Stimulated activated CD4-positive, alpha-beta T cell treated with anti-CD3 and anti-CD28 coated beads, Interleukin-4, amount 100 ng/mL, for 48 hours (primary cell): ENCODE data around the gene PLEKHG5.
"Not testable (repeated sequence)": the region's sequence is repeated elsewhere in the genome, so short reads cannot be mapped to it uniquely, and the experiment has no call there.

Experiments
- DNase-seq, 2 donors: peaks; one replicate each; pipeline ENCODE4 v3.0.0-alpha.2; 2020; ENCODE audit warnings: low read depth in 2 of 2

PLEKHG5 gene

GRCh38 chr1:6446665-6447015 lies 44.8 kb downstream of the PLEKHG5 start:
- DNase-seq: no peak

- DNase-seq: not testable (repeated sequence)
Observed at GRCh38 chr1:6445929-6446328, 45.5 kb downstream of the PLEKHG5 start.

GRCh38 chr1:6445062-6445763 lies 46.3 kb downstream of the PLEKHG5 start:
- DNase-seq: no peak

GRCh38 chr1:6444377-6444776 lies 47.1 kb downstream of the PLEKHG5 start:
- DNase-seq: no peak

- DNase-seq: no peak
Observed at GRCh38 chr1:6443339-6444115, 47.9 kb downstream of the PLEKHG5 start.

GRCh38 chr1:6441586-6441985 lies 49.9 kb downstream of the PLEKHG5 start:
- DNase-seq: no peak

- peak; percentile 62 to 71 for DNase-seq
Observed at GRCh38 chr1:6440198-6441126, 51.0 kb downstream of the PLEKHG5 start.

- peak; percentile 61 to 70 for DNase-seq
Observed at GRCh38 chr1:6438047-6438525, 53.4 kb downstream of the PLEKHG5 start.

- DNase-seq: not testable (repeated sequence)
Observed at GRCh38 chr1:6437012-6437700, 54.3 kb downstream of the PLEKHG5 start.

- DNase-seq: not testable (repeated sequence)
Observed at GRCh38 chr1:6436277-6436676, 55.2 kb downstream of the PLEKHG5 start.

- DNase-seq: no peak
Observed at GRCh38 chr1:6435547-6435946, 55.9 kb downstream of the PLEKHG5 start.

GRCh38 chr1:6435129-6435528 lies 56.3 kb downstream of the PLEKHG5 start:
- DNase-seq: no peak

GRCh38 chr1:6434186-6434585 lies 57.3 kb downstream of the PLEKHG5 start:
- no peak for DNase-seq

- DNase-seq: not testable (repeated sequence)
Observed at GRCh38 chr1:6431645-6432579, 59.6 kb downstream of the PLEKHG5 start.

GRCh38 chr1:6429660-6430411 lies 61.6 kb downstream of the PLEKHG5 start:
- not testable (repeated sequence) for DNase-seq

GRCh38 chr1:6428453-6428852 lies 63.0 kb downstream of the PLEKHG5 start:
- DNase-seq: not testable (repeated sequence)

- no peak for DNase-seq
Observed at GRCh38 chr1:6427441-6428390, 63.8 kb downstream of the PLEKHG5 start.

- no peak for DNase-seq
Observed at GRCh38 chr1:6426972-6427350, 64.5 kb downstream of the PLEKHG5 start.
